IPS DF 6.9 (cell line): ENCODE measurements around the gene TMTC2.
"Not testable (repeated sequence)": the region's sequence is repeated elsewhere in the genome, so short reads cannot be mapped to it uniquely, and the experiment has no call there.

Experiments
- DNase-seq: peaks from one replicate; pipeline ENCODE4 v3.0.0-alpha.2; 2013; ENCODE audit warnings: low read depth, low spot score
- H3K27ac ChIP-seq: one replicate; pipeline ENCODE4 v1.5.1; 2013; ENCODE audit warnings: low read length, control low read depth
- H3K27me3 ChIP-seq: 2 replicates; pipeline ENCODE4 v1.6.1; 2013; ENCODE audit warnings: mild to moderate bottlenecking, low read length; ENCODE audit not compliant: control insufficient read depth, insufficient read depth
- H3K36me3 ChIP-seq: 2 replicates; pipeline ENCODE4 v1.6.1; 2013; ENCODE audit warnings: low read length; ENCODE audit not compliant: control insufficient read depth, insufficient read depth
- H3K4me1 ChIP-seq: 2 replicates; pipeline ENCODE4 v1.6.1; 2013; ENCODE audit warnings: low read length; ENCODE audit not compliant: control insufficient read depth, insufficient read depth
- H3K4me3 ChIP-seq: 2 replicates; pipeline ENCODE4 v1.5.1; 2013; ENCODE audit warnings: mild to moderate bottlenecking, low read length
- H3K9me3 ChIP-seq: 2 replicates; pipeline ENCODE4 v1.6.1; 2013; ENCODE audit warnings: low read length, inconsistent platforms; ENCODE audit not compliant: control insufficient read depth, insufficient read depth
- WGBS: extraction: QIAGEN DNeasy Blood & Tissue Kit; methylation state at CpG from one replicate; pipeline ENCODE4 v1.1.7; 2013; ENCODE audit warnings: mixed read lengths, missing lambda C conversion rate; ENCODE audit not compliant: insufficient read length, insufficient coverage; 5-methylcytosine and 5-hydroxymethylcytosine counted together

The TMTC2 gene

GRCh38 chr12:83114966-83115365, 428.3 kb downstream of the TMTC2 start:
- Histone ChIP-seq H3K27ac (no peak overlapping the region), H3K27me3 (no peaks in the 10 kb centered on the region), H3K9me3 (no peaks in the 10 kb centered on the region), H3K36me3 (no peaks in the 10 kb centered on the region), H3K4me1 (peaks cover 1% of the 10 kb centered on the region; the same call in 1 of the 2 replicates), H3K4me3 (no peak overlapping the region)
- DNase-seq = no peak
- WGBS = no CpG with 5 or more reads among the region's 4 CpGs

GRCh38 chr12:83117926-83118325, 431.2 kb downstream of the TMTC2 start:
- no CpG with 5 or more reads among the region's 3 CpGs for WGBS
- not testable (repeated sequence) for H3K4me3 ChIP-seq

GRCh38 chr12:83121897-83122622, 435.4 kb downstream of the TMTC2 start:
- no peaks in the 10 kb centered on the region for H3K9me3 ChIP-seq
- WGBS = no CpG with 5 or more reads among the region's 15 CpGs
- no peak overlapping the region for H3K4me3 ChIP-seq
- H3K27me3 ChIP-seq = no peaks in the 10 kb centered on the region
- H3K4me1 ChIP-seq = no peaks in the 10 kb centered on the region
- H3K36me3 ChIP-seq = no peaks in the 10 kb centered on the region
- DNase-seq = no peak
- H3K27ac ChIP-seq = no peak overlapping the region

More at GRCh38 chr12:83117926-83118325, 431.2 kb downstream of the TMTC2 start:
- not testable (repeated sequence) for H3K36me3 ChIP-seq, H3K9me3 ChIP-seq, H3K27me3 ChIP-seq, H3K27ac ChIP-seq, H3K4me1 ChIP-seq, DNase-seq

GRCh38 chr12:83122623-83122934, 435.9 kb downstream of the TMTC2 start:
- Histone ChIP-seq H3K27ac (no peak overlapping the region), H3K27me3 (no peaks in the 10 kb centered on the region), H3K4me3 (no peak overlapping the region), H3K36me3 (no peaks in the 10 kb centered on the region), H3K4me1 (no peaks in the 10 kb centered on the region), H3K9me3 (no peaks in the 10 kb centered on the region)
- WGBS = no CpG with 5 or more reads among the region's 3 CpGs
- no peak for DNase-seq

- no peak for DNase-seq
- Histone ChIP-seq H3K4me1 (no peaks in the 10 kb centered on the region), H3K9me3 (no peaks in the 10 kb centered on the region), H3K36me3 (no peaks in the 10 kb centered on the region), H3K27me3 (no peaks in the 10 kb centered on the region), H3K27ac (no peak overlapping the region), H3K4me3 (no peak overlapping the region)
- WGBS = no CpG with 5 or more reads among the region's 2 CpGs
Measured at GRCh38 chr12:83123039-83123438, 436.3 kb downstream of the TMTC2 start.

GRCh38 chr12:83128540-83128939, 441.8 kb downstream of the TMTC2 start:
- H3K27me3 ChIP-seq = no peaks in the 10 kb centered on the region
- no peaks in the 10 kb centered on the region for H3K9me3 ChIP-seq
- DNase-seq = no peak
- no peaks in the 10 kb centered on the region for H3K4me1 ChIP-seq
- no peak overlapping the region for H3K4me3 ChIP-seq
- no peaks in the 10 kb centered on the region for H3K36me3 ChIP-seq
- no peak overlapping the region for H3K27ac ChIP-seq

- H3K4me3 ChIP-seq = no peak overlapping the region
- no peaks in the 10 kb centered on the region for H3K9me3 ChIP-seq
- no peak for DNase-seq
- WGBS = no CpG with 5 or more reads among the region's 2 CpGs
- no peak overlapping the region for H3K27ac ChIP-seq
- no peaks in the 10 kb centered on the region for H3K27me3 ChIP-seq
- no peaks in the 10 kb centered on the region for H3K4me1 ChIP-seq
- no peaks in the 10 kb centered on the region for H3K36me3 ChIP-seq
Measured at GRCh38 chr12:83130178-83130577, 443.5 kb downstream of the TMTC2 start.

- no peaks in the 10 kb centered on the region for H3K27me3 ChIP-seq
- DNase-seq = no peak
- no peaks in the 10 kb centered on the region for H3K4me1 ChIP-seq
- no peaks in the 10 kb centered on the region for H3K9me3 ChIP-seq
- WGBS = no CpG with 5 or more reads among the region's 2 CpGs
- H3K4me3 ChIP-seq = no peak overlapping the region
- no peak overlapping the region for H3K27ac ChIP-seq
- no peaks in the 10 kb centered on the region for H3K36me3 ChIP-seq
Measured at GRCh38 chr12:83132360-83132759, 445.7 kb downstream of the TMTC2 start.

- DNase-seq = no peak
- Histone ChIP-seq H3K4me3 (no peak overlapping the region), H3K4me1 (no peaks in the 10 kb centered on the region), H3K36me3 (no peaks in the 10 kb centered on the region), H3K27ac (no peak overlapping the region), H3K9me3 (no peaks in the 10 kb centered on the region), H3K27me3 (no peaks in the 10 kb centered on the region)
- WGBS = no CpG with 5 or more reads among the region's 1 CpG
Measured at GRCh38 chr12:83136411-83136810, 449.7 kb downstream of the TMTC2 start.

- Histone ChIP-seq H3K27me3 (no peaks in the 10 kb centered on the region), H3K27ac (no peak overlapping the region), H3K4me3 (no peak overlapping the region), H3K4me1 (no peaks in the 10 kb centered on the region), H3K9me3 (no peaks in the 10 kb centered on the region), H3K36me3 (no peaks in the 10 kb centered on the region)
- DNase-seq = no peak
- WGBS = no CpG with 5 or more reads among the region's 18 CpGs
Measured at GRCh38 chr12:83140135-83140534, 453.4 kb downstream of the TMTC2 start.

GRCh38 chr12:83141460-83141994, 454.8 kb downstream of the TMTC2 start:
- Histone ChIP-seq H3K27me3 (no peaks in the 10 kb centered on the region), H3K4me3 (no peak overlapping the region), H3K27ac (no peak overlapping the region), H3K36me3 (no peaks in the 10 kb centered on the region), H3K4me1 (no peaks in the 10 kb centered on the region), H3K9me3 (no peaks in the 10 kb centered on the region)
- DNase-seq = no peak
- no CpG with 5 or more reads among the region's 5 CpGs for WGBS
